GM23338 (cell line): ENCODE data around the gene EYS. TPM values are rescaled to one million over a fixed set of nuclear protein-coding genes. Genes with fewer than 3 reads are reported as not detected.

ENCODE experiments used
- ATAC-seq: fragments of 200-7000 bp; cut with Tn5 transposase; 3 replicates; pipeline ENCODE4 v1.9.1; 2020
- DNase-seq: peaks from one replicate; pipeline ENCODE4 v3.0.0-alpha.2; 2015; ENCODE audit warnings: low spot score
- H2AFZ ChIP-seq: fragments of 200-600 bp; sonication (generic); 2 replicates; pipeline ENCODE4 v1.8.0; 2016; ENCODE audit warnings: antibody characterized with exemption, mild to moderate bottlenecking, moderate library complexity
- H3F3A ChIP-seq: fragments of 200-600 bp; sonication (generic); replicated peaks from 2 replicates; pipeline ENCODE4 v1.8.0; 2017; ENCODE audit warnings: antibody characterized with exemption, mixed run types, low read depth
- H3K27ac ChIP-seq: fragments of 200-600 bp; sonication (generic); 2 replicates; pipeline ENCODE4 v1.6.1; 2016; ENCODE audit warnings: low read depth
- H3K27me3 ChIP-seq: fragments of 200-600 bp; sonication (generic); 2 replicates; pipeline ENCODE4 v1.8.0; 2016; ENCODE audit warnings: mild to moderate bottlenecking, mixed run types, moderate library complexity; ENCODE audit not compliant: insufficient read depth
- H3K36me3 ChIP-seq: fragments of 200-600 bp; sonication (generic); 2 replicates; pipeline ENCODE4 v1.8.0; 2016; ENCODE audit warnings: mild to moderate bottlenecking; ENCODE audit not compliant: insufficient read depth
- H3K4me1 ChIP-seq: fragments of 200-600 bp; sonication (generic); 2 replicates; pipeline ENCODE4 v1.8.0; 2016; ENCODE audit warnings: mild to moderate bottlenecking, moderate library complexity; ENCODE audit not compliant: insufficient read depth
- H3K4me2 ChIP-seq: fragments of 200-600 bp; sonication (generic); 2 replicates; pipeline ENCODE4 v1.7.1; 2017; ENCODE audit warnings: mixed run types
- H3K4me3 ChIP-seq: fragments of 200-600 bp; sonication (generic); 2 replicates; pipeline ENCODE4 v1.6.1; 2016; ENCODE audit warnings: mixed run types
- H3K79me2 ChIP-seq: fragments of 200-600 bp; sonication (generic); replicated peaks from 2 replicates; pipeline ENCODE4 v1.8.0; 2017; ENCODE audit warnings: mild to moderate bottlenecking; ENCODE audit not compliant: insufficient read depth
- H3K9me2 ChIP-seq: fragments of 200-600 bp; sonication (generic); 2 replicates; pipeline ENCODE4 v1.8.0; 2017; ENCODE audit not compliant: insufficient read depth
- H4K20me1 ChIP-seq: fragments of 200-600 bp; sonication (generic); replicated peaks from 2 replicates; pipeline ENCODE4 v1.8.0; 2017; ENCODE audit warnings: mild to moderate bottlenecking; ENCODE audit not compliant: insufficient read depth
- H3K27ac Mint-ChIP-seq: 2 replicates; pipeline ENCODE4 v1.8.0; 2020; ENCODE audit warnings: inconsistent platforms, mild to moderate bottlenecking, moderate library complexity, mixed read lengths
- H3K27me3 Mint-ChIP-seq: 3 replicates; pipeline ENCODE4 v1.8.0; 2022; ENCODE audit warnings: low read depth, mild to moderate bottlenecking, moderate library complexity, mixed read lengths, inconsistent platforms; ENCODE audit not compliant: insufficient read depth, poor library complexity
- H3K36me3 Mint-ChIP-seq: 3 replicates; pipeline ENCODE4 v1.8.0; 2021; ENCODE audit warnings: low read depth, mild to moderate bottlenecking, inconsistent platforms, moderate library complexity, mixed read lengths
- H3K4me1 Mint-ChIP-seq: 3 replicates; pipeline ENCODE4 v1.8.0; 2020; ENCODE audit warnings: mild to moderate bottlenecking, inconsistent platforms, mixed read lengths
- H3K4me3 Mint-ChIP-seq: 3 replicates; pipeline ENCODE4 v1.8.0; 2021; ENCODE audit warnings: moderate library complexity, mild to moderate bottlenecking, inconsistent platforms, mixed read lengths
- H3K9me3 Mint-ChIP-seq: 3 replicates; pipeline ENCODE4 v1.8.0; 2020; ENCODE audit warnings: moderate library complexity, mild to moderate bottlenecking, inconsistent platforms, mixed read lengths
- EZH2 ChIP-seq: fragments of 200-600 bp; sonication (generic); IDR thresholded peaks from one replicate; pipeline ENCODE4 v1.8.0; 2017; ENCODE audit warnings: antibody characterized with exemption, mild to moderate bottlenecking, low read depth; ENCODE audit not compliant: unreplicated experiment
- EZH2phosphoT487 ChIP-seq: fragments of 200-600 bp; sonication (generic); IDR thresholded peaks from one replicate; pipeline ENCODE4 v1.8.1; 2018; ENCODE audit warnings: antibody characterized with exemption; ENCODE audit not compliant: unreplicated experiment
- NANOG ChIP-seq: IDR thresholded peaks from 2 replicates; pipeline ENCODE4 v1.6.1; 2016; ENCODE audit warnings: antibody characterized with exemption, borderline replicate concordance
- ZNF331 ChIP-seq: fragments of 250-450 bp; sonication (Bioruptor Pico); IDR thresholded peaks from 2 replicates; pipeline ENCODE4 v1.5.0; 2020; ENCODE audit warnings: low read depth, mild to moderate bottlenecking, moderate library complexity
- polyA plus RNA-seq: library from polyadenylated mRNA; unstranded; fragments of >200 nt; fragmentation: Nextera tagmentation; extraction: Ambion mirVana; gene quantifications from 2 replicates; pipeline ENCODE4 v1.2.1, GENCODE V29; 2016
- total RNA-seq: library from RNA; depleted of rRNA; stranded (reverse); fragments of >200 nt; shearing (Covaris generic); gene quantifications from 2 replicates; pipeline ENCODE4 v1.2.3, GENCODE V29; 2014
- TF ChIP-seq, protein P1 (sequence below): fragments of 250-450 bp; sonication (Bioruptor Pico); IDR thresholded peaks from 2 replicates; pipeline ENCODE4 v1.5.0; 2020; ENCODE audit warnings: mild to moderate bottlenecking, moderate library complexity
- TF ChIP-seq, protein P2 (sequence below): IDR thresholded peaks from 2 replicates; pipeline ENCODE4 v1.6.1; 2016; ENCODE audit warnings: antibody characterized with exemption

The EYS gene
- total and polyA plus RNA-seq, 2 experiments from 2014 or later = 0.38 to 0.52 TPM

GRCh38 chr6:64023693-64024092, 1683.3 kb downstream of the EYS start (continued):
- TF ChIP-seq, protein P1, sequence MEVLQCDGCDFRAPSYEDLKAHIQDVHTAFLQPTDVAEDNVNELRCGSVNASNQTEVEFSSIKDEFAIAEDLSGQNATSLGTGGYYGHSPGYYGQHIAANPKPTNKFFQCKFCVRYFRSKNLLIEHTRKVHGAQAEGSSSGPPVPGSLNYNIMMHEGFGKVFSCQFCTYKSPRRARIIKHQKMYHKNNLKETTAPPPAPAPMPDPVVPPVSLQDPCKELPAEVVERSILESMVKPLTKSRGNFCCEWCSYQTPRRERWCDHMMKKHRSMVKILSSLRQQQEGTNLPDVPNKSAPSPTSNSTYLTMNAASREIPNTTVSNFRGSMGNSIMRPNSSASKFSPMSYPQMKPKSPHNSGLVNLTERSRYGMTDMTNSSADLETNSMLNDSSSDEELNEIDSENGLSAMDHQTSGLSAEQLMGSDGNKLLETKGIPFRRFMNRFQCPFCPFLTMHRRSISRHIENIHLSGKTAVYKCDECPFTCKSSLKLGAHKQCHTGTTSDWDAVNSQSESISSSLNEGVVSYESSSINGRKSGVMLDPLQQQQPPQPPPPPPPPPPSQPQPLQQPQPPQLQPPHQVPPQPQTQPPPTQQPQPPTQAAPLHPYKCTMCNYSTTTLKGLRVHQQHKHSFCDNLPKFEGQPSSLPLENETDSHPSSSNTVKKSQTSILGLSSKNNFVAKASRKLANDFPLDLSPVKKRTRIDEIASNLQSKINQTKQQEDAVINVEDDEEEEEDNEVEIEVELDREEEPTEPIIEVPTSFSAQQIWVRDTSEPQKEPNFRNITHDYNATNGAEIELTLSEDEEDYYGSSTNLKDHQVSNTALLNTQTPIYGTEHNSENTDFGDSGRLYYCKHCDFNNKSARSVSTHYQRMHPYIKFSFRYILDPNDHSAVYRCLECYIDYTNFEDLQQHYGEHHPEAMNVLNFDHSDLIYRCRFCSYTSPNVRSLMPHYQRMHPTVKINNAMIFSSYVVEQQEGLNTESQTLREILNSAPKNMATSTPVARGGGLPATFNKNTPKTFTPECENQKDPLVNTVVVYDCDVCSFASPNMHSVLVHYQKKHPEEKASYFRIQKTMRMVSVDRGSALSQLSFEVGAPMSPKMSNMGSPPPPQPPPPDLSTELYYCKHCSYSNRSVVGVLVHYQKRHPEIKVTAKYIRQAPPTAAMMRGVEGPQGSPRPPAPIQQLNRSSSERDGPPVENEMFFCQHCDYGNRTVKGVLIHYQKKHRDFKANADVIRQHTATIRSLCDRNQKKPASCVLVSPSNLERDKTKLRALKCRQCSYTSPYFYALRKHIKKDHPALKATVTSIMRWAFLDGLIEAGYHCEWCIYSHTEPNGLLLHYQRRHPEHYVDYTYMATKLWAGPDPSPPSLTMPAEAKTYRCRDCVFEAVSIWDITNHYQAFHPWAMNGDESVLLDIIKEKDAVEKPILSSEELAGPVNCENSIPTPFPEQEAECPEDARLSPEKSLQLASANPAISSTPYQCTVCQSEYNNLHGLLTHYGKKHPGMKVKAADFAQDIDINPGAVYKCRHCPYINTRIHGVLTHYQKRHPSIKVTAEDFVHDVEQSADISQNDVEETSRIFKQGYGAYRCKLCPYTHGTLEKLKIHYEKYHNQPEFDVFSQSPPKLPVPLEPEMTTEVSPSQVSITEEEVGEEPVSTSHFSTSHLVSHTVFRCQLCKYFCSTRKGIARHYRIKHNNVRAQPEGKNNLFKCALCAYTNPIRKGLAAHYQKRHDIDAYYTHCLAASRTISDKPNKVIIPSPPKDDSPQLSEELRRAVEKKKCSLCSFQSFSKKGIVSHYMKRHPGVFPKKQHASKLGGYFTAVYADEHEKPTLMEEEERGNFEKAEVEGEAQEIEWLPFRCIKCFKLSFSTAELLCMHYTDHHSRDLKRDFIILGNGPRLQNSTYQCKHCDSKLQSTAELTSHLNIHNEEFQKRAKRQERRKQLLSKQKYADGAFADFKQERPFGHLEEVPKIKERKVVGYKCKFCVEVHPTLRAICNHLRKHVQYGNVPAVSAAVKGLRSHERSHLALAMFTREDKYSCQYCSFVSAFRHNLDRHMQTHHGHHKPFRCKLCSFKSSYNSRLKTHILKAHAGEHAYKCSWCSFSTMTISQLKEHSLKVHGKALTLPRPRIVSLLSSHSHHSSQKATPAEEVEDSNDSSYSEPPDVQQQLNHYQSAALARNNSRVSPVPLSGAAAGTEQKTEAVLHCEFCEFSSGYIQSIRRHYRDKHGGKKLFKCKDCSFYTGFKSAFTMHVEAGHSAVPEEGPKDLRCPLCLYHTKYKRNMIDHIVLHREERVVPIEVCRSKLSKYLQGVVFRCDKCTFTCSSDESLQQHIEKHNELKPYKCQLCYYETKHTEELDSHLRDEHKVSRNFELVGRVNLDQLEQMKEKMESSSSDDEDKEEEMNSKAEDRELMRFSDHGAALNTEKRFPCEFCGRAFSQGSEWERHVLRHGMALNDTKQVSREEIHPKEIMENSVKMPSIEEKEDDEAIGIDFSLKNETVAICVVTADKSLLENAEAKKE (CRISPR knock-in tag) = no peak

- H3K27ac ChIP-seq = no peak overlapping the region
- no peaks in the 10 kb centered on the region for H3K9me2 ChIP-seq
- no peaks in the 10 kb centered on the region for H3K79me2 ChIP-seq
- no peak overlapping the region for H3K4me3 ChIP-seq
- no peak overlapping the region for H2AFZ ChIP-seq
- H3K9me3 Mint-ChIP-seq = no peaks in the 10 kb centered on the region
- H3F3A ChIP-seq = no peaks in the 10 kb centered on the region
- no peak overlapping the region for H3K4me3 Mint-ChIP-seq
- no peaks in the 10 kb centered on the region for H3K36me3 ChIP-seq
- TF ChIP-seq EZH2phosphoT487 = no peak
- no peak for TF ChIP-seq EZH2
- peaks cover 29% of the 10 kb centered on the region; the same call in 2 of the 3 replicates for H3K4me1 Mint-ChIP-seq
- H3K27me3 ChIP-seq = no peaks in the 10 kb centered on the region
- no peaks in the 10 kb centered on the region for H4K20me1 ChIP-seq
- H3K36me3 Mint-ChIP-seq = no peaks in the 10 kb centered on the region
- H3K4me2 ChIP-seq = no peak overlapping the region
- no peak for DNase-seq
- H3K4me1 ChIP-seq = peaks cover 24% of the 10 kb centered on the region
- no peak for ATAC-seq
- H3K27ac Mint-ChIP-seq = no peak overlapping the region
- peaks cover 3% of the 10 kb centered on the region for H3K27me3 Mint-ChIP-seq
Measured at GRCh38 chr6:64014595-64014994, 1692.4 kb downstream of the EYS start.

GRCh38 chr6:64013011-64013410, 1694.0 kb downstream of the EYS start:
- Histone ChIP-seq H3F3A (no peaks in the 10 kb centered on the region), H3K27me3 (no peaks in the 10 kb centered on the region), H2AFZ (peak overlapping the region; percentile 15; the same call in 1 of the 2 replicates), H3K4me3 (no peak overlapping the region), H3K79me2 (no peaks in the 10 kb centered on the region), H3K4me1 (peaks cover 24% of the 10 kb centered on the region), H3K4me2 (no peak overlapping the region), H3K27ac (no peak overlapping the region), H3K36me3 (no peaks in the 10 kb centered on the region), H3K9me2 (no peaks in the 10 kb centered on the region; the same call in 1 of the 2 replicates), H4K20me1 (no peaks in the 10 kb centered on the region)
- Mint-ChIP-seq H3K27ac (no peak overlapping the region), H3K9me3 (no peaks in the 10 kb centered on the region), H3K4me1 (peaks cover 30% of the 10 kb centered on the region; the same call in 2 of the 3 replicates), H3K4me3 (no peak overlapping the region), H3K27me3 (peaks cover 3% of the 10 kb centered on the region), H3K36me3 (no peaks in the 10 kb centered on the region)
- DNase-seq = no peak
- no peak for ATAC-seq
- TF ChIP-seq, protein P2, sequence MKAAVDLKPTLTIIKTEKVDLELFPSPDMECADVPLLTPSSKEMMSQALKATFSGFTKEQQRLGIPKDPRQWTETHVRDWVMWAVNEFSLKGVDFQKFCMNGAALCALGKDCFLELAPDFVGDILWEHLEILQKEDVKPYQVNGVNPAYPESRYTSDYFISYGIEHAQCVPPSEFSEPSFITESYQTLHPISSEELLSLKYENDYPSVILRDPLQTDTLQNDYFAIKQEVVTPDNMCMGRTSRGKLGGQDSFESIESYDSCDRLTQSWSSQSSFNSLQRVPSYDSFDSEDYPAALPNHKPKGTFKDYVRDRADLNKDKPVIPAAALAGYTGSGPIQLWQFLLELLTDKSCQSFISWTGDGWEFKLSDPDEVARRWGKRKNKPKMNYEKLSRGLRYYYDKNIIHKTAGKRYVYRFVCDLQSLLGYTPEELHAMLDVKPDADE = no peak
- TF ChIP-seq NANOG (no peak), ZNF331 (CRISPR knock-in tag) (no peak)
